Measurements from ENCODE around the gene SMR3B. TPM values are rescaled to one million over a fixed set of nuclear protein-coding genes. Genes with fewer than 3 reads are reported as not detected.

SMR3B gene
- total RNA-seq, 2 experiments from 2014 or later, result not detected

DNA sequence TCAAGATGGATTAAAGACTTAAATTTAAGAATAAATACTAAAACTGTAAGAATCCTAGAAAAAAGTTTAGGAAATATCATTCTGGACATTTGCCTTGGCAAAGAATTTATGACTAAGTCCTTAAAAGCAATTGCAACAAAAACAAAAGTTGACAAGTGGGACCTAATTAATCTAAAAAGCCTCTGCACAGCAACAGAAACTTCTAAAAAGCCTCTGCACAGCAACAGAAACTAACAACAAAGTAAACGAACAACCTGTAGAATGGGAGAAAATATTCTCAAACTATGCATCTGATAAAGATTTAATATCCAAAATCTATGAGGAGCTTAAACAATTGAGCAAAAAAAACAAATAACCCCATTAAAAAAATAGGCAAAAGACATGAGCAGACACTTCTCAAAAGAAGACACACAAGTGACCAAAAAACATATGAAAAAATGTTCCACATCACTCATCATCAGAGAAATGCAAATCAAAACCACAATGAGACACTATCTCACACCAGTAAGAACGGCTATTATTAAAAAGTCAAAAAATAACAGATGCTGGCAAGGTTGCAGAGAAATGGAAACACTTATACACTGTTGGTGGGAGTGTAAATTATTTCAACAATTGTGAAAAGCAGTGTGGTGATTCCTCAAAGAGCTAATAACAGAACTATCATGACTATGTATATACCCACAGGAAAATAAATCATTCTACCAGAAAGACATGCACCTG is 9.3 kb downstream of the SMR3B start:
- DNase-seq, result no peak
- H3K4me1 Mint-ChIP-seq (ENCODE audit: low read depth), result no peaks in the 10 kb centered on the region
- no peak overlapping the region for H3K27ac Mint-ChIP-seq
- H3K9me3 Mint-ChIP-seq, result no peaks in the 10 kb centered on the region
- H3K36me3 Mint-ChIP-seq (ENCODE audit: low read depth), result no peaks in the 10 kb centered on the region
- intact Hi-C loops (cut with micrococcal nuclease), result no loop called here
- H3K27me3 Mint-ChIP-seq (ENCODE audit: low read depth), result peaks cover 8% of the 10 kb centered on the region
- CTCF ChIA-PET, result no interaction called here
- H3K4me3 Mint-ChIP-seq, result no peak overlapping the region

DNA sequence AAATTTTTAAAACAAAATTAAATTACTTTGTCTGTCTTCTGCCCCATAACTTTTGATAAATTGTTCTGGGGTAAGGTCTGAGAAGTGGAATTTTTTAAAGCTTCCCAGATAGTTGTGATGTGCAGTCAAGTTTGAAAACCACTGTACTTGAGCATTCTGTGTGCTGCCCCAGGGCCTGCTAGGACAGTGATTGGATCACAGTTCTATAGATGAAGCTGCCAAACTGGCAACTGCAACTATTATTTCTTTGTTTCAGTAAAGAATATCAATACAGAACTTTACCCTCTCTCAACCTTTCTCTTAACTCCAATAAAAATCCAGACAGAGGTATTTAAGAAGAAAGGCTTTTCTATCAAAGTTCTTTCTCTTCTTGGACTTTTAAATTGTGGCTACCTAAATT is 14.6 kb downstream of the SMR3B start, which contains the start of gene OPRPN:
Gene OPRPN (plus strand): TSS at position 361 of the 400 bp plus-strand sequence. CDS start 1,346 bp downstream, outside the sequence.
- intact Hi-C loops (cut with micrococcal nuclease), result no loop called here
- Mint-ChIP-seq H3K9me3 (no peaks in the 10 kb centered on the region), H3K4me3 (no peak within 1 kb of the TSS), H3K4me1 (ENCODE audit: low read depth) (no peaks in the 10 kb centered on the region), H3K36me3 (ENCODE audit: low read depth) (no peaks in the 10 kb centered on the region), H3K27ac (no peak within 1 kb of the TSS), H3K27me3 (ENCODE audit: low read depth) (no peaks in the 10 kb centered on the region)
- CTCF ChIA-PET, result no interaction called here
- DNase-seq, result no peak

DNA sequence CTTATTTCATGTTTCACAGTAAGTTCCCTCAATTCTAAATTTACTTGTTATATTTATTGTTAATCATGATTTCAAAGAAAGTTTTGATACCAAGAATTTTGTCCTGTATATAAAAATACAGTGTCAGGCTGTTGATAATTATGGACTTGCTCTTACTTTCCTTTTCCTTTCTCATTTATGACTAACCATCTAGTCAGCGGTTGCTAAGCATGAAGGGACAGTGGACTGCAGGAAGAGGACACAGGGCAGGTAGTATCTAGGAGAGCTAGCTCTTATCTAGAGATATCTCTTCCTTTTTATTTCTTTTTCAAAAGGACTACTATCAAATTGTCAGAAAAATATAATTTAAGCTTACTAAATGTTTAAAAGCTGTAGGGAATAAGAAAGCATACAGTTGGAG is 16.4 kb downstream of the SMR3B start:
- intact Hi-C loops (cut with micrococcal nuclease), result no loop called here
- Mint-ChIP-seq H3K4me3 (no peak overlapping the region), H3K36me3 (ENCODE audit: low read depth) (no peaks in the 10 kb centered on the region), H3K27me3 (ENCODE audit: low read depth) (no peaks in the 10 kb centered on the region), H3K9me3 (no peaks in the 10 kb centered on the region), H3K27ac (no peak overlapping the region), H3K4me1 (ENCODE audit: low read depth) (no peaks in the 10 kb centered on the region)
- no peak for DNase-seq
- CTCF ChIA-PET, result no interaction called here

DNA sequence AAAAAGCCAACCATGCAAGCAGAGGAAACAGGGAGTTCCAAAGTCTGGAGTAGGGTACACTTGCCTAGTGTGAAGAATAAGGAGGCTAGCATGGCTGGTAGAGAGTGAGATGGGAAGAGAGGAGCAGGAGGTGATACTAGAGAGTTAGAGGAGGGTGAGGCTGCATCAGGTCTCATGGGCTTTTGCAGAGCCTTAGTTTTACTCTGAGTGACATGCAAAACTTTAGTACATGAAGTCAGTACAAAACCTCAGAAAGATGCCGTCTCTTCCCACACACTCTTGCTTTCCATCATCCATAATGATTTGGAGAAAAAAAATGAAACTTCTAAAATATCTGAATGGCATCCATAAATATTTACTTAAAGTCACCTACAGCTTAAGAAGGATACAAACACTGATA is 19.8 kb downstream of the SMR3B start:
- Mint-ChIP-seq H3K27ac (no peak overlapping the region), H3K27me3 (ENCODE audit: low read depth) (no peaks in the 10 kb centered on the region), H3K36me3 (ENCODE audit: low read depth) (no peaks in the 10 kb centered on the region), H3K4me3 (no peak overlapping the region), H3K9me3 (no peaks in the 10 kb centered on the region), H3K4me1 (ENCODE audit: low read depth) (no peaks in the 10 kb centered on the region)
- CTCF ChIA-PET, result no interaction called here
- intact Hi-C loops (cut with micrococcal nuclease), result no loop called here
- DNase-seq, result no peak

DNA sequence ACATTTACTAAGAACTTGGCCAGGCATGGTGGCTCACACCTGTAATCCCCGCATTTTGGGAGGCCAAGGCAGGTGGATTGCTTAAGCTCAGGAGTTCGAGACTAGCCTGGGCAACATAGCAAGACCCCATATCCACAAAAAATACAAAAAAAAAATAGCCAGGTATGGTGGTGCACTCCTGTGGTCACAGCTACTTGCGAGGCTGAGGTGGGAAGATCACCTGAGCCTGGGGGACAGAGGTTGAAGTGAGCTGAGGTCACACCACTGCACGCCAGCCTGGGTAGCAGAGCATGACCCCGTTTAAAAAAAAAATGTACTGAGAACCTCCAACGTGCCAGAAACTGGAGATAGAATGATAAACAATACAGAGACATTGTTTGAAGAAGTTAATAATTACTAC is 22.8 kb downstream of the SMR3B start:
- H3K4me3 Mint-ChIP-seq, result no peak overlapping the region
- H3K27me3 Mint-ChIP-seq (ENCODE audit: low read depth), result no peaks in the 10 kb centered on the region
- H3K27ac Mint-ChIP-seq, result no peak overlapping the region
- H3K4me1 Mint-ChIP-seq (ENCODE audit: low read depth), result no peaks in the 10 kb centered on the region
- intact Hi-C loops (cut with micrococcal nuclease), result no loop called here
- CTCF ChIA-PET, result no interaction called here
- H3K9me3 Mint-ChIP-seq, result no peaks in the 10 kb centered on the region
- no peak for DNase-seq
- no peaks in the 10 kb centered on the region for H3K36me3 Mint-ChIP-seq (ENCODE audit: low read depth)

DNA sequence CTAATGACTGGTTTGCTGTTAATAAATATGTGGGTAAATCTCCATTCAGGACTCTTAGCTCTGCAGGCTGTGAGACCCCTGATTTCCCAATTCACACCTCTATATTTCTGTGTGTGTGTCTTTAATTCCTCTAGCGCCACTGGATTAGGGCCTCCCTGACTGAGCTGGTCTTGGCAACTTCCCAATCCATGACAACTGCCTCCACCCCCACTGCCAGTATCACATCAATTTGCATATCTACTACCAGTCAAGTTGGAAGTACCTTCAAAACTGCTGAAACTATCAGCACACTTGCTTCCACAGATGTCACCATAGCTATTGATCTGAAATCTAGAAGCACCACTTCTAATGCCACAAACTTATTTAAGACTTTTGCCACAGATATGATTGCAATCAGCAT is 42.4 kb downstream of the SMR3B start:
- Mint-ChIP-seq H3K9me3 (peaks cover 4% of the 10 kb centered on the region), H3K4me3 (no peak overlapping the region), H3K36me3 (ENCODE audit: low read depth) (no peaks in the 10 kb centered on the region), H3K4me1 (ENCODE audit: low read depth) (no peaks in the 10 kb centered on the region), H3K27ac (no peak overlapping the region), H3K27me3 (ENCODE audit: low read depth) (no peaks in the 10 kb centered on the region)
- CTCF ChIA-PET, result no interaction called here
- DNase-seq, result no peak
- intact Hi-C loops (cut with micrococcal nuclease), result no loop called here

DNA sequence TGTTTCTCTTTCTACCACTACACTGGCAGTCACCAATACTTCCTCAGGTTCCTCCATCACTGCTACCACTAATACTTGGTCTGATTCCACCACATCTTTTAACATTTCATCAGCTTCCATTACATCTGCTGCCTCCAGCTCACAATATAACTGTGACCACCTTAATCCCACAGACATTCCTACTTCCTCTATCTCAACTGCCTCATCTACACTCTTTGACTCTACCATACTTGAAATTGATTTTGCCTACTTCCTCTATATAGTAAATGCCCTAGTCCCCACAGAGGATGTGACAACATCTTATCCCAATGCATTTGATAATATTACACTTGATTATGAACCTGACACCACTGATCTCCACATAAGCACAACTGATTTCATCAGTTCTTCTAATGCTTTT is 43.9 kb downstream of the SMR3B start:
- no peaks in the 10 kb centered on the region for H3K27me3 Mint-ChIP-seq (ENCODE audit: low read depth)
- CTCF ChIA-PET, result no interaction called here
- H3K4me1 Mint-ChIP-seq (ENCODE audit: low read depth), result no peaks in the 10 kb centered on the region
- H3K9me3 Mint-ChIP-seq, result peaks cover 4% of the 10 kb centered on the region
- H3K27ac Mint-ChIP-seq, result no peak overlapping the region
- H3K4me3 Mint-ChIP-seq, result no peak overlapping the region
- DNase-seq, result no peak
- intact Hi-C loops (cut with micrococcal nuclease), result no loop called here
- no peaks in the 10 kb centered on the region for H3K36me3 Mint-ChIP-seq (ENCODE audit: low read depth)

DNA sequence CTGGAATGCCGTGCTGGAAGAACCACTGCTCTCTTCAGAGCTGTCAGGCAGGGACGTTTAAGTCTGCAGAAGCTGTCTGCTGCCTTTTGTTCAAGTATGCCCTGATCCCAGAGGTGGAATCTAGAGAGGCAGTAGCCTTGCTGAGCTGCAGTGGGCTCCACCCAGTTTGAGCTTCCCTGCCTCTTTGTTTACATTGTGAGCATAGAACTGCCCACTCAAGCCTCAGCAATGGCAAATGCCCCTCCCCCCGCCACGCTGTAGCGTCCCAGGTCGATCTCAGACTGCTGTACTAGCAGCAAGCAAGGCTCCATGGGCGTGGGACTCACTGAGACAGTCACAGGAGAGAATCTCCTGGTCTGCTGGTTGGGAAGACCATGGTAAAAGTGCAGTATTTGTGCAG is 54.3 kb downstream of the SMR3B start:
- Mint-ChIP-seq H3K36me3 (ENCODE audit: low read depth) (no peaks in the 10 kb centered on the region), H3K27ac (no peak overlapping the region), H3K4me1 (ENCODE audit: low read depth) (no peaks in the 10 kb centered on the region), H3K9me3 (peaks cover 3% of the 10 kb centered on the region), H3K27me3 (ENCODE audit: low read depth) (peaks cover 9% of the 10 kb centered on the region), H3K4me3 (no peak overlapping the region)
- no peak for DNase-seq
- CTCF ChIA-PET, result no interaction called here
- intact Hi-C loops (cut with micrococcal nuclease), result no loop called here

Other genes with a start within 250 kb of the SMR3B start
- gene PRR27, start 228.9 kb upstream of the SMR3B start, total RNA-seq, result not detected
- not detected for gene ODAM, start 187.4 kb upstream of the SMR3B start, total RNA-seq
- gene FDCSP, start 157.0 kb upstream of the SMR3B start, total RNA-seq, result not detected
- not detected for gene CSN3, start 140.5 kb upstream of the SMR3B start, total RNA-seq
- gene CABS1, start 48.1 kb upstream of the SMR3B start, total RNA-seq, result not detected
- not detected for gene SMR3A, start 22.4 kb upstream of the SMR3B start, total RNA-seq
- not detected for gene OPRPN, start 14.8 kb downstream of the SMR3B start, total RNA-seq
- not detected for gene MUC7, start 89.1 kb downstream of the SMR3B start, total RNA-seq
- not detected for gene AMTN, start 135.4 kb downstream of the SMR3B start, total RNA-seq
- not detected for gene AMBN, start 209.1 kb downstream of the SMR3B start, total RNA-seq
- gene ENAM, start 245.6 kb downstream of the SMR3B start, total RNA-seq, result not detected

All from activated naive CD4-positive, alpha-beta T cell treated with anti-CD3 and anti-CD28 coated beads for 36 hours (primary cell).